SW480 (cell line): ENCODE data around the gene GMDS.

ENCODE experiments used
- DNase-seq: peaks from one replicate; pipeline ENCODE4 v3.0.0-alpha.2; 2016; ENCODE audit warnings: low spot score

The GMDS gene

DNA sequence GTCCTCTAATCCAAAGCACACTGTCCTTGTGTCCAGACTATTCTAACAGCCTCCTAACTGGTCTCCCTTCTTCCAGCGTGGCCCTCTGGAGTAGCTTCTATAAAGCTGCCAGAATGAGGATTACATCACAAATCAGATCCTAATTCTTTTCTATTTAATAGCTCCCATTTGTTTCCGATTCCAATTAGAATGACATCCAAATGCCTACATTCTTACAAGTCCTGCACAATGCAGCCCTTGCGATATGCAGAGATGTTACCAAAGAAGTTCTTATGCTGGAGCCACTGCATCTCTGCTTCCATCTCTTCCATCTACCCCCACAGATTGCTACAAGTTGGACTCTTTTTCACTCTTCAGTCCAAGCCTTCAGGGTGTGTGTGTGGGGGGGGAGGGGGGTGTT is 40.0 kb downstream of the GMDS start:
- DNase-seq = no peak

DNA sequence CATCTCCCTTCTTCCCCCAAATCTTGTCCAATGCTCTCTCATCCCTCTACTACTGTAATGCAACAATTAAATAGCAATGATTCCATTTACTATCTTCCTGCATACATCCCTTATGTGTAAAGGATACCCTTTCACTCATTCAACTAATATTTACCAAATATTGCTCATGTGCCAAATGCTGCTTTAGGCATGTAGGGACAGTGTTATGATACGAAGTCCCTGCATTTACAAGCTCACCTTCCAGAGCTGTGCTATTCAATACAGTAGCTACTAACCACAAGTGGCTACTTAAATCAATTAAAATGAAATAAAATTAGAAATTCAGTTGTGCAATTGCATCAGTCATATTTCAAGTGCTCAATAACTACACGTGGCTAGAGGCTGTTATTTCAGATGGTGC is 41.1 kb downstream of the GMDS start:
- DNase-seq = no peak

DNA sequence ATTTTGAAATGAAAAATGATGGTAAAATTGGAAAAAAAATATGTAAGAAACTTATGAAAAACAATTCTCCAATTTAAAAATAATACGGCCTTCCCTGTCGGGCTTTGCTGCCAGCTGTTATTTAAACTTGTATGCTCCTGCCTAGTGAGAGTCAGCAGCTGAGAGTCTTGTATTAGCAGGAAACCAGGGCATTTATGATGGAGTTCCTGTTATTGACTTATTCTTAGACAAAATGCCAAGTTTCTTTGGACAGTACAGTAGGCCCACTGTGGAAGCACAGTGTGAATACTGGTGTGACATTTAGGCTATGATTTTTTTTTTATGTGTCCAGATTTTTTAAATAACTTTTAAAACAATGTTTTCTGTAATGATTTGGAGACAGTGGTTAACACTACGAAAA is 42.1 kb downstream of the GMDS start:
- no peak for DNase-seq

DNA sequence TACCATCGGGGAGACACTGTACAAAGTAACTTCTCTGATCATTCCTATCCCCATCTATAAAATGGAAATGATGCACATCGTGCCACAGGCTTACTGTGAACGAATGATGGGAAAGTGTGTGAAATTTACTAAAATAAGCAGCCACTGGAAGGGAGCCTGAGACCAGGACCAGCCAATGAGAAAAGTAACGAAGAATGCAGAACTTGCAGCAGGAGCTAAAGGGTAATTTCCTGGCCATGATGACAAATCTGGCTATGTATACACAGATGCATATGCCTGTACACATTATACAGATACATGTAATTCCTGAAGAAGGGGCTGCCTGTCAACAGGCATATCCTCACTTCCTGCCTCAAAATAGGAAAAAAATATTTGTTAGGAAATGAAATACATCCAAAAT is 47.4 kb downstream of the GMDS start:
- DNase-seq = no peak

DNA sequence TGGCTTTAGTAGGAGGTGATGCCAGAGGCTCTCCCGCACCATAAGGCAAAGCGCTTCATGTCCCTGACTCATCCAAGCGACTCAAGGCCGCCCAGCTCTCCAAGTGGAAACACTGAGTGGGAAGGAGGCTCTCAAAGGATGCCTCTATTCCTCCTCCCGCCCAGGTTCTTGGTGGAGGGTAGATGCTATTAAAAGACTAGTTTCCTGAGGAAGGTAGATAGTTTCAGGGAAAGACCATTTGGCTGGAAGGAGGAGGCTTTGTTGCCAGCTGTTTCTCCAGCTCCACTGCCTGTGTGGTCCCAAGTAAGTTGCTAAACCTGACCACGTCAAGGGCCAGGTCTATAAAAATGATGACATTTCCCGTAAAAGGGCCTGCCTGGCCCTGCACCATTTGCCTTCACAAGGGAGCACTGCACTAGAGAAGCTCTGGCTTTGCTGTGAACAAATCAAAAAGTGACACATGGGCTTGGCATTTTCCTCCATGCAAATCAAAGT is 48.2 kb downstream of the GMDS start:
- DNase-seq = no peak

DNA sequence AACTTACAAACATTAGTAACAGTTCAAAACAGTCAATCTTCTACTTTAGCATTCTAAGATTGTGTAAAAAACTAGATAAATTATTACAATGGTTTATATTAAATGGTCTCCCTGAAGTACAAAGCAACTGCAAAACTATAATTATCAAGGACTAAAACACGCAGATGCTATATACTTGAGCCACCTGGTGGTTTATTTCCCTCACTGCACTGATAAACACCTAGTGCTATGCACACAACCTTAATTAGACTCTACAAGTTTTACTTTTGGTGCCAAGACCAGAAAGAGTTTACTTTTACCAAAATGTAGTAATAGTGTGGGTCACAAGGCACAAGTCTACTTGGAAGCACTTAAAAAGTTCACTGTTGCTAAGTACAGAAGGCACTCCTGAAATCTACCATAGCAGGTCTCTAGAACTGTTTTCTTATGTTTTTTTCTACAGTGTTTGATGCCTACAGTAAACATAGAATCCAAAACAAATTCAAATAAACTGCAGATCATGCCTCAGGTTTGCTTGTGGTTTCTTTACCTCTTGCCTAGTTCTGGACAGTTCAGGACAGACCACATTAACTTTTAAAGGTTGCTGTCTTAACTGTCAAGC is 49.2 kb downstream of the GMDS start:
- DNase-seq = peak; percentile 57

DNA sequence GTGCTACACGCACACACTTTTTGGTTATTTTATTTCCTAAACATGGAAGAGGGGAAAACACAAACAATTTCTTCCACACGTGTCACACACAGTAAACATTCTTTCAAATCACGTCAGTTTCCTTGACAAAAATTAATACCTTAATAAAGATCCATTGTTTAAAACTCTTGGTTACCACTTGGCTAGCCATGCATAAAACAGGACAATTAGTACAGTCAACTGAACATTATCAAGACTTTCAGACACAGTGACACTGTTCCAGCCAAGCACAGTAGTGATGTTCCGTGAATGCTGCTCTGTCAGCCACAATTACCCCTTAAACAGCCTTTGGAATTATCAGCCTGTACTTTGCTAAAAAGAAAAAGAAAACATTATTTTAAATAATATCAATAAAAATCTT is 50.8 kb downstream of the GMDS start:
- DNase-seq = no peak

DNA sequence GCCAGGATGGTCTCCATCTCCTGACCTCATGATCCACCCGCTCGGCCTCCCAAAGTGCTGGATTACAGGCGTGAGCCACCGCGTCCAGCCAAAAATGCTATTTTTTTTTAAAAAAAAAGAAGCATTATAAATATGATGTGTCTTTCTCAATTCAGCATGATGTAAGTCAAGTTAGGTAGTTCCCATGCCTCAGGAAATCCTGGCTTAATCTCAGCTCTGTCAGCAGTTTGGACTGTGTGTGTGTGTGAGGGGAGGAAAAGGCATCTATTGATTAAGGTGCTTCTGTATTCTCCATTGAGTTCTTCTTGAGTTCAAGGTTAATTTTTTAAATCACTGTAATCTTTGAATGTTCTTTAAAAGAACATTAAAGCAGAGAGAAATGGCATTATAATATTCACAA is 51.5 kb downstream of the GMDS start:
- DNase-seq = no peak

DNA sequence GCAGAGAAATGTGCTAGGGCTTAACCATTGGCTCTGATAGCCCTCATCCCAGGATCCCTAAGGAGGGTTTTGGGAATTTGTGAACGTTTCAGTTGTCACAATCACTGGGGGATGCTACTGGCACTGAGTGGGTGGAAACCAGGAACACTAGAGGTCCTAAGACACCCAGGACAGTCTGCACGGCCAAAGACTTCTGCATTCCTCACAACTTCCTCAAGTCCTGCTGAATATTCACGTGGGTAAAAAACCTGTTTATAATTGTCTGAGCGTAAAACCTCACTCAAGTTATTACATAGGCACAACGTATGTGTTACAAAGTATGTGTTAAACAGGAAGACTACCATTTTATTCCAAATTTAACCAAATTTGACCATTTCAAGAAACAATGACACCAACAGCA is 52.4 kb downstream of the GMDS start:
- no peak for DNase-seq

DNA sequence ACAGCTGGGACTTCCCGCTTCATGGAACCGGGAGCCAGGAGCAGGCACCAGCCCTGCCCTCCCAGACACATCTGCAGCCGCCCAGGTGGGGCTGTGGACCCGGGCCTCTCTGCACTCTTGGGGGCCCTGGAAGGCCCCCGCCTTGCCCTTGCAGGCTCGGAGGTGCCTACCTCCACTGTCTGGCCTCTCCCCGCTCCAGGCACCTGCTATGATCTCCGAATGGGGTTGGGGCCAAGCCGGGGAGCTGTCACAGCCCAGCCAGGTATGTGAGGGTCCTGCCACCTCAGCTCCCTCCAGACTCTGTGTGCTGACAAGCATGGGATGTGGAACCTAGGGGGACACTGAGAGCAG is 54.0 kb downstream of the GMDS start:
- no peak for DNase-seq

DNA sequence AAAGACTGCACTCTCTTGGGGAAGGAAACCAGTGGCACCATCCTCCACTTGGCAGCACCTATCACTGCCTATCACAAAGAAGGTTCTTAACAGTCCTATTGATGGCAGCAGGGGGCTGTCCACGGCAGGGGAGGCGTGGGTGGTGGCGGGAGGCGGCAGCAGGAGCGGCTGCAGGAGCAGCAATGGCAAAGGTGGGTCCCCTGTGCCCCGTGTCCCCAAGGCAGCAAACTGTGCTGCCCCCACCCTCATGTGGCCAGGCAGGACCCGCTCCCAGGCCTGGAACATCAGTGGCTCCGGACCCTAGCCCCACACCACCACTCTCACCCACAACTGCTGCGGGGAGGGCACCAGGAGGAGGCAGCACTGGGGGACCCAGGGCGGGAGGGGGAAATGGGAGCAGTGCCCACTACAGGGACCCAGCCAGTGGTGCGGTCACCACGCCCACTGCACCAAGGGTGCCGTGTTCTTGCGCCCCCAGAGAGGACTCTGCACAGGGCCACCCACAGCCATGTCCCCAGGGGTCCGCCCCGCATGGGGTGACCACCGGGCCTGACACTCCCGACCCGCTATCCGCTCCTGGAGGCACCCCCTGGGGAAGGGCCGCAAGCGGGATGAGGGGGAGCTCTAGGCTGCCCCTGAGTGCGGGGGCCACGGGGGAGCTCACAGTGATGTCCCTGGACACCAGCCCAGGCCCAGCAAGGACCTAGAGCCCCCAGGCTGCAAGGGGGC is 54.6 kb downstream of the GMDS start:
- no peak for DNase-seq

DNA sequence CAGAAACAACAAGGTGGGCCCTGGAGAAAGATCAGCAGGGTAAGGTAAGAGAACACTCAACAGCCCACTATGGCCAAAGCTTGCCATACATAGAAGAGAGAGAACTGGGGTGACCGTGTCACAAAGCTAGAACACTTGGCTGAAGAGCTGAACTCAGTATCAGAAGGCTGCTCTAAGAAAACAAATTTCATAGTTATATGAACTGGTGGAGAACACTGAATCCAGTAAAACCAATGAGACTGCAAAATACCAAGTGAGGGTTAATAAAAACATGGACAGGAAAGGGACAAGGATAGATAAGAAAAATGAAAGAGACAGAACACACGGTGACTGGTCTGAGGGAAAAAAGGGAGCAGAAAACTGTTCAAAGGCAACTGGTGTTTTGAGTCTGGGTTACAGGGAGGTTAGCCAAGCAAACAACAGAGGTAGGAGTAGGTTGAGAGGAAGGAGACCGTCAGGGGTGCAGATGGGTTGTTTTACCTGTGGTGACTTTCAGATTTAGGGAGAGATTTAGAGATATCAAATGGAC is 56.5 kb downstream of the GMDS start:
- DNase-seq = no peak

DNA sequence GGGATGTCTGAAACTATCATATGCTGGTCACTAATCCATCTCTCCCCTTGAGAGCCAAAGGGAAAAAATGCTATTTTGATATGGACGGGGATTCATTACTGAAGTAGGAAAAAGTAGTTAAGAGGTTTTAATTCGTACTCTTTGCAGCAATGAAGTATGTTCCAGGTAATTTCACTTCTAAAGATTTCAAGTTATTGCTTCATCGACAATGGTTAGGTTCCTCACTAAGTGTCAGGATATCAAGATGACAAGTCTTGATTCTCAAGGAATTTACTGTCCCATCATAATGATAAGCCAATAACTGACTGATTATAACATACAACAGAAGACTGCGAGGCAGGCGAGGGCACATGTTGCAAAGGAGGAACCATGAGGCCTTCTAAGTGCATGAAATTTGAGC is 57.0 kb downstream of the GMDS start:
- no peak for DNase-seq

DNA sequence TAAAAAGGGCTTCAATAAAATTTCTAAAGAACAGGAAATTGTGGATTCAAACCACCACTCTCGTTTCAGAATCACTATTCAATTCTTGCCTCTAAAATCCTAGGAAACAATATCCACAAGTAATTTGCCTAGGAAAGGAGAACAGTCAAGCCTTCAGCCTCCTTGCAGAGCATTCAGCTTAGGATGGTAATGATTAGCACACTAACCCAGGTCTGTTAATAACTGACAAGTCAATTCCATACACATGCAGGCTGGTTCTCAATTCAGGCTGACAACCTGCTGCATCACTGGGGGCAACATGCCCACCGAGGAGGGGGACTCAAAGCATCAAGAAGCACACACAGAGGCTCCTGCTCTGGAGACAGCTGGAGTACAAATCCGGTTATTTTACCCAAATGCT is 57.6 kb downstream of the GMDS start:
- no peak for DNase-seq

DNA sequence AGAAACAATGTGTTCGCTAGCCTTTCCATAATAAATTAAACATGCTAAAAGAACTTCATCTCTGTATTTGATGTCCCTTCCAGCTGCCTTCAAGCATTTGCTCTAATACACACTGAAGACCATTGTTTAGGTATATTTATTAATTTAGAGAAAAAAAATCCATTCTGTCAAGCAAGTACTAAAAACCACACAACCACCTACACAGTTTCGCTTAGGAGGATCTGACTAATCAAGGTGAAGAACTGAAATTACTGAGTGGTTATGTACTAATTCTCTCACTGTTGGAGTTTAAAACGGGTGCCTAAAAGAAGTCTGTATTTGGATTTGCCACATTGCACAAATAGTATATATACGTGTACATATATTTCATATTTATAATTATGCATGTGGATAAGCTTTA is 58.9 kb downstream of the GMDS start:
- no peak for DNase-seq

DNA sequence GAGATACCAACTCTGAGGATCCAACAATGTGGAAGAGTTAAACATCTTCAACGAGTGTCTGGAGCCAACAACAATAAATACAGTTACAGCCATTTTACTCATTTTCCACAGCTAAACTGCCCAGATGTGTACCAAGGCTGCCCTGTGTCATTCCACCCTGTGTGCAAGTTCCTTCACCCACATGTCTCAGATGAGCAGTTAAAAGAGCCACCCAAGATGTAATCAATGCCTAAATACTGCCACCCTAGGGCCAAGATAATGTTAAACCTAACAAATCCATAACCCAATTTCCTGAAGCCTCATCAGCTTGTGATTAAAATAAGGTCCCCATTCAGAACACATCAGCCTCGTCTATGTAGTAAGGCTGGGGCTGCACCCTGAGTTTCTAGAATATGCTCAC is 59.9 kb downstream of the GMDS start:
- DNase-seq = no peak

DNA sequence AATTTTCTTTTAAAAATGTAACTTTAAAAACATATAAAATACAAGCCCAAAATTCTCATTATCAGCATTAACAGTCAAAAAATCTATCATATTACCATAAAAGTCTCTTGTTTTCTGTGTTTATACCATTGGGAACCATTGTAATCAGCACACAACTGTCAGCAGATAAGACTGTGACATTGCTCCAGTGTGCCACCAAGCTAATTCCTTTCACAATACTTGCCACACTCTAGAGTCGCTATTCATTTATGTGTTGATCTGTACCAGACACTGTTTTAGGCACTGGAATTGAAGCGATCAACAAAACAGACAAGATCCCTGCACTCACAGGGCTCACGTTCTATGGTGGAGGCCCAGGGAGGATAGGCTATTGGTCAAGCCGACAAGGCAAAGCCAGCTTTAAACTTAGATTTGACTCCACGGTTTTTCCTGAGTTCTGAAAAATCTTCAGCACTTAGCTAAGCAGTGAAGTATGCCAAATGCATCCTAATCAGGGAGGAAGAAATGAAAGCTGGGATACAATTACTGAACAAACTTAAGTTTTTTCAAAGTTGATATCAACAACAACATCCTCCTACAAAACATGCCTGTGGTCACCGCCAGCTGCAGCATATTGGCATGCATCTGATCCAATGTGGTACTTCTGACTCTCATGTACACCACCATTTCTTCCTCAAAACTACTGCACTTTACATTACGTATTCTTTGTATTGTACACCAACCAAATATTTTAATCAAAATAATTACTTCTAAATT is 60.5 kb downstream of the GMDS start:
- DNase-seq = no peak

DNA sequence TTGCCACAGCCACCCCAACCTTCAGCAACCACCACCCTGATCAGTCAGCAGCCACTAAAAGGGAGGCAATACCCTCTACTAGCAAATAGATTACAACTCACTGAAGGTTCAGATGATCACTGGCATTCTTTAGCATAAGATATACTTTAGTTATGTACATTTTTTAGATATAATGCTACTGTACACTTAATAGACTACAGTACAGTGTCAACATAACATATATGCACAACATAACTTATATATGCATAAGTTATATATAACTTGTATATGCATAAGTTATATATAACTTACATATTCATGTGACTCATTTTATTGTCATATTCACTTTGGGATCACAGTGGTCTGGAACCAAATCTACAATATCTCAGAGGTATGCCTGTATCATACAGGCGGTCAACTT is 61.7 kb downstream of the GMDS start:
- DNase-seq = no peak

DNA sequence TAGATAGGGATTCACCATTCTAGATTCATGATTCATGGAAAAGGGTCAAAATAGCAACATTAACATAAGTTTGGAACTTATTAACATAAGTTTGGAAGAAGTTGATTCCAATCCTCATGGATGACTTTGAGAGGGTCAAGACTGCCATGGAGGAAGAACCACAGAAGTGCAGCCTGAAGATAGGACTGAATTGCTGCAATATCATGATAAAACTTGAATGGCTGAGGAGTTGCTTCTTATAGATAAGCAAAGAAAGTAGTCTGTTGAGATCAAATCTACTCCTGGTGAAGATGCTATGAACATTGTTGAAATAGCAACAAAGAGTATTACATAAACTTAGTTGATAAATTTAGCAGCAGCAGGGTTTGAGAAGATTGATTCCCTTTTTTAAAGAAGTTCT is 62.2 kb downstream of the GMDS start:
- DNase-seq = no peak

DNA sequence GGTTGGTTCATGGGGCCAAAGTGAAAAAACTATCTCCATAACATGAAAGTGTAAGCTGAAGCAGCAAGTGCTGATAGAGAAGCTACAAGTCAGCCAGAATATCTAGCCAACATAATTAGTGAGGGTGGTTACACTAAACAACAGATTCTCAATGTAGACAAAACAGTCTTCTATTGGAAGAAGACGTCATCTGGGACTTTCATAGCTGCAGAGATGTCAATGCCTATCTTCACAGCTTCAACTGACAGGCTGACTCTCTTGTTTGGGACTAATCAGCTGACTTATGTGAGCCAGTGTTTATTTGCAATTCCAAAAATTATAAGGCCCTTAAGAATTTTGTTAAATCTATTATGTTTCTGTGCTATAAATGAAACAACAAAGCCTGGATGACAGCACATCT is 63.2 kb downstream of the GMDS start:
- no peak for DNase-seq

DNA sequence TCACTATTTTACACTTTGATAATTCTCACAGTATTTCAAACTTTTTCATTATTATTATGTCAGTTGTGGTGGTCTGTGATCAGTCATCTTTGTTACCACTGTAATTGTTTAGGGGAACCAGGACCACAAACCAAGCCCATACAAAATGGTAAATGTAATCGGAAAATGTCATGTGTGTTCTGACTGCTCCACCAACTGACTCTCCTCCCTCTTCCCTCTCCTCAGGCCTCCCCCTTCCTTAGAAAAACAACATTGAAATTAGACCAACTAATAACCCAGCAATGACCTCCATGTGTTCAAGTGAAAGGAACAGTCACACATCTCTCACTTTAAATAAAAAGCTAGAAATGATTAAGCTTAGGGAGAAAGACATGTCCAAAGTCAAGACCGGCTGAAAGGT is 63.8 kb downstream of the GMDS start:
- no peak for DNase-seq

DNA sequence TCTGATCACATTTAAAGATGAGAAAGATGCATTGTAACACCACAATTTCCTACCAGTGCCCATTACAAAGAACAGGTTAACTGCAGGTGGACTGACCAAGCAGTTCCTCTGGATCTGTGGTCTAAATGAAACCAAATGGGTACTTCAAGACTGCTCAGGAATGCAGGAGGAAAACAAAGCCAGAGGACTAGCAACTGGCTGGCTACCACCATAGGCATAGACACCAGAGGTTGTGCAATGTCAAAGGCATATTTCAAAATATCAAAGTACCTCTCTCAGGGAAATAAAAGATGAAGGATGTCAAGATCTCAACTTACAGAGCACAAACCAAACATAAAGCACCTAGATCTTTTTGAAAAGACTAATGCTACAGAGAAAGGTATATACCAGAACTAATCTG is 65.5 kb downstream of the GMDS start:
- DNase-seq = no peak

DNA sequence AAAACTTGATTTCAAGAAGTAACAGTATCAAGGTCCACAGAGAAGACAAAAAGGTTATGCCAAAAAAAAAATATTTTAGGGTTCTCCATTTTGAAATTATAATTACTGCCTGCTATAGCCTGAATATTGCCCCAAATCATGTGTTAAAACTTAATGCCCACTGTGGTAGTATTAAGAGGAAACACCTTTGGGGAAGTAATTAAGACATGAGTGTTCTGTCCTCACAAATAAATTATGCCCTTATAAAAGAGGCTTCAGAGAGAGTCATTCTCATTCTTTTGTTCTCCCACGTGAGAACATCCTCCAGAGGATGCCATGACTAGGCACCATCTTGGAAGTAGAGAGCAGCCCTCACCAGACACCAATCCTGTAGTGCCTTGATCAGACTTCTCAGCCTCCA is 66.2 kb downstream of the GMDS start:
- no peak for DNase-seq
